ENCODE data around the gene ESPN. TPM values are rescaled to one million over a fixed set of nuclear protein-coding genes. Genes with fewer than 3 reads are reported as not detected.
"Not testable (repeated sequence)": the region's sequence is repeated elsewhere in the genome, so short reads cannot be mapped to it uniquely, and the experiment has no call there.

The ESPN gene
- total RNA-seq, 1 experiment from 2014 or later, result 53.1 TPM

- Mint-ChIP-seq H3K36me3 (ENCODE audit: insufficient read depth in 1 of 3, low read depth in 3 of 3) (peaks cover 0 to 10% (median 6%) of the 10 kb centered on the region in 3 experiments; a peak in 5 of 7 replicates), H3K4me3 (no peak overlapping the region), H3K27ac (no peak overlapping the region), H3K9me3 (no peaks in the 10 kb centered on the region), H3K4me1 (peaks cover 5 to 22% of the 10 kb centered on the region in 2 experiments), H3K27me3 (ENCODE audit: low read depth) (no peaks in the 10 kb centered on the region)
- Histone ChIP-seq H4K8ac (replicated peaks; ENCODE audit: insufficient read length, low read depth, low read length) (no peak overlapping the region), H3K4ac (ENCODE audit: low read depth, low read length) (no peak overlapping the region), H3K27ac (ENCODE audit: insufficient read length, low read depth, low read length) (no peak overlapping the region), H2BK12ac (ENCODE audit: insufficient read length, low read depth, low read length) (no peak overlapping the region), H3T11ph (ENCODE audit: low read length) (no peak overlapping the region), H2BK5ac (ENCODE audit: insufficient read length, low read length) (no peak overlapping the region), H3K27me3 (ENCODE audit: insufficient read depth, low read length) (no peaks in the 10 kb centered on the region), H2AK5ac (ENCODE audit: insufficient read length, low read length) (no peak overlapping the region), H3K79me1 (ENCODE audit: insufficient read depth, low read depth, low read length, poor library complexity, severe bottlenecking) (no peaks in the 10 kb centered on the region), H3K4me1 (ENCODE audit: insufficient read depth, low read length) (peaks cover 3% of the 10 kb centered on the region; the same call in 1 of the 2 replicates), H2BK15ac (ENCODE audit: low read depth, low read length) (no peak overlapping the region), H2AFZ (ENCODE audit: low read length) (no peak overlapping the region), H4K5ac (ENCODE audit: insufficient read length, low read depth, low read length) (no peak overlapping the region), H2BK20ac (ENCODE audit: low read depth, low read length, poor library complexity, severe bottlenecking) (no peak overlapping the region), H3K79me2 (ENCODE audit: insufficient read depth, low read length) (no peaks in the 10 kb centered on the region), H3K9me3 (ENCODE audit: control insufficient read depth, low read depth, low read length) (no peaks in the 10 kb centered on the region), H3K9ac (ENCODE audit: extremely low read depth, insufficient read length, low read length) (no peak overlapping the region), H2BK120ac (ENCODE audit: low read depth, low read length, poor library complexity, severe bottlenecking) (no peak overlapping the region), H3K18ac (ENCODE audit: insufficient read length, low read depth, low read length) (no peak overlapping the region), H3K56ac (ENCODE audit: insufficient read length, low read depth, low read length) (no peak overlapping the region), H3K23me2 (ENCODE audit: insufficient read length, low read depth, low read length, poor library complexity, severe bottlenecking) (no peaks in the 10 kb centered on the region), H3K4me2 (ENCODE audit: insufficient read depth, insufficient read length, low read length) (no peak overlapping the region), H3K23ac (ENCODE audit: insufficient read length, low read depth, low read length) (no peak overlapping the region), H4K91ac (ENCODE audit: insufficient read length, low read depth, low read length) (no peak overlapping the region), H4K20me1 (ENCODE audit: control insufficient read depth, insufficient read depth, insufficient read length) (no peaks in the 10 kb centered on the region), H3K14ac (ENCODE audit: insufficient read depth, low read length) (no peak overlapping the region)
- TF ChIP-seq, protein P1, sequence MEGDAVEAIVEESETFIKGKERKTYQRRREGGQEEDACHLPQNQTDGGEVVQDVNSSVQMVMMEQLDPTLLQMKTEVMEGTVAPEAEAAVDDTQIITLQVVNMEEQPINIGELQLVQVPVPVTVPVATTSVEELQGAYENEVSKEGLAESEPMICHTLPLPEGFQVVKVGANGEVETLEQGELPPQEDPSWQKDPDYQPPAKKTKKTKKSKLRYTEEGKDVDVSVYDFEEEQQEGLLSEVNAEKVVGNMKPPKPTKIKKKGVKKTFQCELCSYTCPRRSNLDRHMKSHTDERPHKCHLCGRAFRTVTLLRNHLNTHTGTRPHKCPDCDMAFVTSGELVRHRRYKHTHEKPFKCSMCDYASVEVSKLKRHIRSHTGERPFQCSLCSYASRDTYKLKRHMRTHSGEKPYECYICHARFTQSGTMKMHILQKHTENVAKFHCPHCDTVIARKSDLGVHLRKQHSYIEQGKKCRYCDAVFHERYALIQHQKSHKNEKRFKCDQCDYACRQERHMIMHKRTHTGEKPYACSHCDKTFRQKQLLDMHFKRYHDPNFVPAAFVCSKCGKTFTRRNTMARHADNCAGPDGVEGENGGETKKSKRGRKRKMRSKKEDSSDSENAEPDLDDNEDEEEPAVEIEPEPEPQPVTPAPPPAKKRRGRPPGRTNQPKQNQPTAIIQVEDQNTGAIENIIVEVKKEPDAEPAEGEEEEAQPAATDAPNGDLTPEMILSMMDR (conservative IDR thresholded peaks at IDR 0.05), result no peak
- WGBS (ENCODE audit: extremely low coverage, insufficient read length, low lambda C conversion rate), result no CpG with 5 or more reads among the region's 115 CpGs
- peak; percentile 80 for DNase-seq
Measured at GRCh38 chr1:6454856-6455751, 30.5 kb downstream of the ESPN start.

- H2BK5ac ChIP-seq (ENCODE audit: insufficient read length, low read length); DNase-seq; H4K20me1 ChIP-seq (ENCODE audit: control insufficient read depth, insufficient read depth, insufficient read length); H3K79me1 ChIP-seq (ENCODE audit: insufficient read depth, low read depth, low read length, poor library complexity, severe bottlenecking); H3K79me2 ChIP-seq (ENCODE audit: insufficient read depth, low read length); H3K14ac ChIP-seq (ENCODE audit: insufficient read depth, low read length); H3K23me2 ChIP-seq (ENCODE audit: insufficient read length, low read depth, low read length, poor library complexity, severe bottlenecking); H2AK5ac ChIP-seq (ENCODE audit: insufficient read length, low read length); H3K4ac ChIP-seq (ENCODE audit: low read depth, low read length); H2AFZ ChIP-seq (ENCODE audit: low read length); H3K27ac ChIP-seq (ENCODE audit: insufficient read length, low read depth, low read length); H3K9me3 ChIP-seq (ENCODE audit: control insufficient read depth, low read depth, low read length); H4K5ac ChIP-seq (ENCODE audit: insufficient read length, low read depth, low read length); H2BK20ac ChIP-seq (ENCODE audit: low read depth, low read length, poor library complexity, severe bottlenecking); H3K4me1 ChIP-seq (ENCODE audit: insufficient read depth, low read length); H2BK12ac ChIP-seq (ENCODE audit: insufficient read length, low read depth, low read length); H3K56ac ChIP-seq (ENCODE audit: insufficient read length, low read depth, low read length); H4K91ac ChIP-seq (ENCODE audit: insufficient read length, low read depth, low read length); H2BK15ac ChIP-seq (ENCODE audit: low read depth, low read length); H3K27me3 Mint-ChIP-seq (ENCODE audit: low read depth); H2BK120ac ChIP-seq (ENCODE audit: low read depth, low read length, poor library complexity, severe bottlenecking); H3K4me3 Mint-ChIP-seq; H3K23ac ChIP-seq (ENCODE audit: insufficient read length, low read depth, low read length); H3K4me2 ChIP-seq (ENCODE audit: insufficient read depth, insufficient read length, low read length); H3K27me3 ChIP-seq (ENCODE audit: insufficient read depth, low read length); H3K18ac ChIP-seq (ENCODE audit: insufficient read length, low read depth, low read length); H4K8ac ChIP-seq (replicated peaks; ENCODE audit: insufficient read length, low read depth, low read length); H3K9me3 Mint-ChIP-seq; H3K9ac ChIP-seq (ENCODE audit: extremely low read depth, insufficient read length, low read length); H3K27ac Mint-ChIP-seq; H3T11ph ChIP-seq (ENCODE audit: low read length): not testable (repeated sequence)
- Mint-ChIP-seq H3K36me3 (ENCODE audit: insufficient read depth in 1 of 3, low read depth in 3 of 3) (peaks cover 0 to 13% (median 6%) of the 10 kb centered on the region in 3 experiments; a peak in 5 of 7 replicates), H3K4me1 (peaks cover 13 to 23% of the 10 kb centered on the region in 2 experiments)
- no CpG with 5 or more reads among the region's 58 CpGs for WGBS (ENCODE audit: extremely low coverage, insufficient read length, low lambda C conversion rate)
Measured at GRCh38 chr1:6455752-6456520, 31.4 kb downstream of the ESPN start.
